ENCODE measurements around the gene MAS1. TPM values are rescaled to one million over a fixed set of nuclear protein-coding genes. Genes with fewer than 3 reads are reported as not detected.

Gene MAS1
- total RNA-seq, 3 donors from 2014 or later, result not detected

Other genes starting within 250 kb of the MAS1 start
- 100 to 1,000 TPM; 116 to 147 (median 133) TPM for gene SOD2, start 197.7 kb upstream of the MAS1 start, total RNA-seq
- gene WTAP, start 163.5 kb upstream of the MAS1 start, total RNA-seq, result 100 to 1,000 TPM; 103 to 108 (median 104) TPM
- gene ACAT2, start 128.9 kb upstream of the MAS1 start, total RNA-seq, result 10 to 100 TPM; 37.2 to 49.0 (median 44.1) TPM
- 100 to 1,000 TPM; 623 to 691 (median 686) TPM for gene TCP1, start 101.4 kb upstream of the MAS1 start, total RNA-seq
- gene MRPL18, start 100.5 kb upstream of the MAS1 start, total RNA-seq, result 100 to 1,000 TPM in 2 of 3 donors, 10 to 100 TPM in 1; 99.8 to 111 (median 101) TPM
- gene PNLDC1, start 90.7 kb upstream of the MAS1 start, total RNA-seq, result 1 to 10 TPM in 1 of 3 donors, under 1 TPM in 2; 0.14 to 2.0 (median 0.30) TPM
- gene IGF2R, start 78.1 kb downstream of the MAS1 start, total RNA-seq, result 10 to 100 TPM; 44.9 to 65.3 (median 58.2) TPM
- 1 to 10 TPM; 1.7 to 7.0 (median 4.3) TPM for gene SLC22A1, start 230.8 kb downstream of the MAS1 start, total RNA-seq

Data from activated T-cell treated with anti-CD3 and anti-CD28 coated beads, Interleukin-2, amount 50 U/mL, for 4 hours (primary cell).